Measurements from ENCODE around the gene HUS1. TPM values are rescaled to one million over a fixed set of nuclear protein-coding genes. Genes with fewer than 3 reads are reported as not detected.

HUS1 gene
- total and polyA plus RNA-seq, 3 experiments from 2014 or later: 35.0 to 65.0 (median 64.9) TPM

DNA sequence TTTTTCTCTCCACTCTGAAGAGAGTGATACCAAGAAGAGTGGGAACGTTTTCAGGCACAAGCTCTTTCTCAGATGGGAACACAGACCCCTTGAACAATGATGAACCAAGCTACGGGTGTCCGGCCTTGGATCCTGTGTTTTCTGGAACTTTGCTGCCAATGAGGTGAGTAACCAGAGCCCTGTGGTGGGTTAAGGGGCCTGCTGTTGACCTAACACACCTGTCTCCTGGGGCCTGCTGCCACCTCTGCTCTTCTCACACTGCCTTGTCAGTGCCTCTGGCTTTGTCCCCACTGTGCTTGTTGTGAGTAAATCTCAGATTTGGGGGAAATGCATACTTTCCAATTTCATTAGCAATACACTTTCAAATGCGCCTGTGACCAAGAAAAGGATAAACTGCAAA lies 29.7 kb downstream of the HUS1 start:
- Histone ChIP-seq H3K27ac (ENCODE audit: low read depth, low read length) (no peak overlapping the region), H3K9me3 (ENCODE audit: low read length) (no peaks in the 10 kb centered on the region), H3K4me3 (ENCODE audit: low read length) (no peak overlapping the region), H3K27me3 (ENCODE audit: insufficient read depth, low read length, poor library complexity, severe bottlenecking) (no peaks in the 10 kb centered on the region), H3K36me3 (ENCODE audit: insufficient read depth, low read length) (peaks cover 5% of the 10 kb centered on the region), H3K4me1 (ENCODE audit: insufficient read depth, low read length) (no peaks in the 10 kb centered on the region)
- H3K36me3 Mint-ChIP-seq: peaks cover 0 to 12% (median 0%) of the 10 kb centered on the region in 3 donors
- H3K4me1 Mint-ChIP-seq: no peaks in the 10 kb centered on the region
- DNase-seq: no peak
- H3K27me3 Mint-ChIP-seq: no peaks in the 10 kb centered on the region
- H3K27ac Mint-ChIP-seq: peak overlapping the region in 1 of 8 donors; percentile 82
- CTCF ChIA-PET: interaction anchor here (2.3 kb wide), 1 partner anchor 205 kb away, joined by 8 read pairs; no protein-coding TSS in a partner anchor
- H3K4me3 Mint-ChIP-seq: no peak overlapping the region
- POLR2A ChIA-PET: no interaction called here
- no peaks in the 10 kb centered on the region for H3K9me3 Mint-ChIP-seq

DNA sequence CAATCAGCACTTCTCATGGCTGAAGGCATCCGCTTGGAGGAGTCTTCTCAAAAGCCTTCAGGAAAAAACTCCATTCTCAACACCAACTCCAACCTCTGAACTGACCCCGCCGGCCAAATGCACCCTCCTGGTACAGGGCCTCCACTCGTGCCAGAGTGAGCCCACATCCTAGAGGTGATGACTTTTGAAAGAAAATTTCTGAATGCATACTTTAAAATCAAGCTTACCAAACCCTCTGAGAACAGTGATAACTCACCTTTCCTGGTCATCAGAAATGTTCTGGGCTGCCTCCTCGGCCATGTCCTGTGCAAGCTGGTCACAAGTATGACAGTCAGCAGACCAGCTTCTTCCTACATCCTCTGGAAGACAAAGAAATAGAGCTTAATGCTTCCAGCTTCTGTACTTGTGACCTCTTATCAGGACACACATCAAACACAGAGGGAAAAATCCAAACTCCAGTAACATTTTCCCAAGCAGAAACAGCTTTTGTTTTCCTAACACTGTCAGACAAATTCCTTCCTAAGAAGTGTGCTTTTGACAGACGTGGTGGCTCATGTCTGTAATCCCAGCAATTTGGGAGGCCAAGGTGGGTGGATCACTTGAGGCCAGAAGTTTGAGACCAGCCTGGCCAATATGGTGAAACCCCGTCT lies 31.1 kb downstream of the HUS1 start, which contains the start of gene PKD1L1:
TSS of gene PKD1L1 (minus strand) at position 326 of the 650 bp plus-strand sequence. CDS start at position 300, 26 bp downstream.
- Mint-ChIP-seq H3K4me1 (no peaks in the 10 kb centered on the region), H3K4me3 (no peak within 1 kb of the TSS), H3K36me3 (no peaks in the 10 kb centered on the region), H3K27ac (peak within 1 kb of the TSS in 1 of 8 donors; percentile 82), H3K9me3 (no peaks in the 10 kb centered on the region), H3K27me3 (peaks cover 0 to 3% of the 10 kb centered on the region in 2 donors)
- H3K36me3 ChIP-seq (ENCODE audit: insufficient read depth, low read length): no peaks in the 10 kb centered on the region
- ChIA-PET CTCF (interaction anchor here (2.3 to 2.5 kb wide), 2 partner anchors 162 to 206 kb away, joined by 8 to 11 read pairs; no protein-coding TSS in a partner anchor), POLR2A (no interaction called here)
- no peaks in the 10 kb centered on the region for H3K27me3 ChIP-seq (ENCODE audit: insufficient read depth, low read length, poor library complexity, severe bottlenecking)
- DNase-seq: no peak
- H3K9me3 ChIP-seq (ENCODE audit: low read length): no peaks in the 10 kb centered on the region
- H3K4me1 ChIP-seq (ENCODE audit: insufficient read depth, low read length): no peaks in the 10 kb centered on the region
- H3K4me3 ChIP-seq (ENCODE audit: low read length): no peak within 1 kb of the TSS
- no peak within 1 kb of the TSS for H3K27ac ChIP-seq (ENCODE audit: low read depth, low read length)

DNA sequence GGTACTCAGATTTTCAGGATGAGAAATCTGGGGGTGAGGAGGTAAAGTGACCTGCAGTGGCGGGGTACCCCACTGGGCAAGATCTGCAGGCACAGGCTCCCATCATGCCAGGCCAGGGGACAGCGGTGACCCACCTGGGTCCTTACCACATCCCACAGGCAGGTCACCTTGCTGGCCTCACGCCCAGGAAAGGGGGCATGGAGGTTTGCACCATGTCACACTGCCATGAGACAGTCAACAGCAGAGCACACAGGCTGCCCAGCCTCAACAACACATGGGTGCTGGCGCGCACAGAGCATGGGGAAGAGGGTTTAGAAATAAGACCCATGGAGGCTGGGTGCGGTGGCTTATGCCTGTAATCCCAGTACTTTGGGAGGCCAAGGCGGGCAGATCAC lies 32.1 kb downstream of the HUS1 start:
- H3K36me3 ChIP-seq (ENCODE audit: insufficient read depth, low read length): no peaks in the 10 kb centered on the region
- DNase-seq: no peak
- Mint-ChIP-seq H3K4me1 (no peaks in the 10 kb centered on the region), H3K27me3 (peaks cover 0 to 3% of the 10 kb centered on the region in 2 donors), H3K27ac (no peak overlapping the region), H3K9me3 (no peaks in the 10 kb centered on the region), H3K36me3 (no peaks in the 10 kb centered on the region), H3K4me3 (no peak overlapping the region)
- no peaks in the 10 kb centered on the region for H3K27me3 ChIP-seq (ENCODE audit: insufficient read depth, low read length, poor library complexity, severe bottlenecking)
- CTCF ChIA-PET: interaction anchor here (2.3 to 3.4 kb wide), 3 partner anchors 163 to 207 kb away, joined by 8 to 18 read pairs (median 11); no protein-coding TSS in a partner anchor
- POLR2A ChIA-PET: no interaction called here
- H3K4me1 ChIP-seq (ENCODE audit: insufficient read depth, low read length): no peaks in the 10 kb centered on the region
- H3K4me3 ChIP-seq (ENCODE audit: low read length): no peak overlapping the region
- no peaks in the 10 kb centered on the region for H3K9me3 ChIP-seq (ENCODE audit: low read length)
- H3K27ac ChIP-seq (ENCODE audit: low read depth, low read length): no peak overlapping the region

DNA sequence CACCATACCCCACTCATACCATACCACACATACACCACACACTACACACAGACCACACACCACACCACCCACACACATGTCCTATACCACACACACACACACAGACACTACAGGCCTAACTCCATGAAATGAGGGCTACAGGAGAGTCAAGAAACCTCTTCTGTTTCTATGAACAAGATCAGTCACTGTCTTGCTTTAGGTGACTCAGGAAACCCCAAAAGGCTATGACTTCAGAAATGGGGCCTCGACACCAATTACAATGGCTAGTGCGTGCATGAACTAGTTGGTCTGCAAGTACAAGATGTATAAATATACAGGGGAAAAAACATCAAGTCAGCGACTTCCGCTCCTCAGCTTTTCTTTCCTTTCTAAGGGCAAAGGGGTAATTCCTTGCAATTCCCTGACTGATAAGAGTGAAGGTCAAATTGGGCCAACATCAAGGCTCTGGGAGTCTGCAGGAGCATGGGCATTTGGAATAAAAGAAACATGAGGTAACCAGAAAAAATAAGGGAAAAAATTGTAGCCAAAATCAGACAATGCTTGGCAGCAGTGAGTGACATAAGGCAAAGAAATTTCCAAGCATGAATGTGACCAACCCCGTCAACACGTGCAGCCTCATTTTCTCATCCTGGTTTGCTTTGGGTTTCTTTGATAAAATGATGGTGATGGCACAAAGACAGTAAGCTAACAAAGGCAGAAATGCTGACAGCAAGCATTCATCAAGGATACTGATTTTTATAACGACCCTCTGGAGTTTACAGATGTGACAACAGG lies 32.6 kb downstream of the HUS1 start:
- Histone ChIP-seq H3K9me3 (ENCODE audit: low read length) (no peaks in the 10 kb centered on the region), H3K4me3 (ENCODE audit: low read length) (no peak overlapping the region), H3K36me3 (ENCODE audit: insufficient read depth, low read length) (no peaks in the 10 kb centered on the region), H3K27ac (ENCODE audit: low read depth, low read length) (no peak overlapping the region), H3K4me1 (ENCODE audit: insufficient read depth, low read length) (no peaks in the 10 kb centered on the region), H3K27me3 (ENCODE audit: insufficient read depth, low read length, poor library complexity, severe bottlenecking) (no peaks in the 10 kb centered on the region)
- no peak for DNase-seq
- Mint-ChIP-seq H3K4me1 (no peaks in the 10 kb centered on the region), H3K36me3 (no peaks in the 10 kb centered on the region), H3K27me3 (peaks cover 0 to 3% of the 10 kb centered on the region in 2 donors), H3K9me3 (no peaks in the 10 kb centered on the region), H3K27ac (peak overlapping the region in 1 of 8 donors; percentile 2), H3K4me3 (no peak overlapping the region)
- ChIA-PET POLR2A (no interaction called here), CTCF (interaction anchor here (2.5 to 3.4 kb wide), 2 partner anchors 164 to 208 kb away, joined by 11 to 18 read pairs; no protein-coding TSS in a partner anchor)

DNA sequence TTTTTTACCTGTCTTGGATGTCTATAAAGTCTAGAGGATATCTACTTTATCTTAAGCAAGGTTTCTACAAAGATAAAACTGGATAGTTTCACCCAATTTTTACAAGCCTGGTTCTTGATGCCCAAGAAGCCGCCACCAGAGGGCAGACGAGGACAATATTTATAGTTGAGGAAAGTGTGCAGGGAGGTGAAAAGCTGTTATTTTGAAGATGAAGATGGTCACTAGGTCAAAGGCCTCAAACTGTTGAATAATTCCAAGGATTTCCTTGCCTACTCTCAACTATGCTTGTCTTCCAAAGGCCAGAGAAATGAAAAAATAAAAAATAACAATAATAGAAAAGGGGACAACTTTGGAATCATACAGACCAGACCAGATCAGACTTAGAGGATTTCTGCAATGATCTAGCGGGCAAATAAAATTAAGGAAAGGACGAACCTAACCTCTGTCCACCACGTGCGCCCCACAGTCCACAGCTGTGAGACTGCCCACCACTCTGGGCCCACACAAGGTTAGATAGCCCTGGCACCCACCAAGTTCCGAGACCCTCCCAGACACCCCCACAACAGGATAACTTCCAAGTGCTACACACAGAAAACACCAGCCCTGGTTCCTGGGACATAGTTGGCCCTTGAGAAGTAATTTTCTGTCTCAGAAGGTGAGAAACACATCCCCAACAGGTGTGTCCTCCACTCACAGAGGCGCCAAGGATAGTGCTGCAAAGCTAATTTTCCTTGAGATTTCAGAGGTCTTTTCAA lies 34.0 kb downstream of the HUS1 start:
- Histone ChIP-seq H3K4me3 (ENCODE audit: low read length) (no peak overlapping the region), H3K4me1 (ENCODE audit: insufficient read depth, low read length) (no peaks in the 10 kb centered on the region), H3K9me3 (ENCODE audit: low read length) (no peaks in the 10 kb centered on the region), H3K27ac (ENCODE audit: low read depth, low read length) (no peak overlapping the region), H3K27me3 (ENCODE audit: insufficient read depth, low read length, poor library complexity, severe bottlenecking) (no peaks in the 10 kb centered on the region), H3K36me3 (ENCODE audit: insufficient read depth, low read length) (no peaks in the 10 kb centered on the region)
- Mint-ChIP-seq H3K27ac (no peak overlapping the region), H3K27me3 (peaks cover 0 to 3% of the 10 kb centered on the region in 2 donors), H3K4me1 (no peaks in the 10 kb centered on the region), H3K36me3 (no peaks in the 10 kb centered on the region), H3K4me3 (no peak overlapping the region), H3K9me3 (no peaks in the 10 kb centered on the region)
- ChIA-PET CTCF (interaction anchor here (0.8 to 3.4 kb wide), 17 partner anchors 16 to 209 kb away, joined by 3 to 58 read pairs (median 4); no protein-coding TSS in a partner anchor), POLR2A (no interaction called here)
- peak; percentile 43 to 74 (median 59) for DNase-seq

DNA sequence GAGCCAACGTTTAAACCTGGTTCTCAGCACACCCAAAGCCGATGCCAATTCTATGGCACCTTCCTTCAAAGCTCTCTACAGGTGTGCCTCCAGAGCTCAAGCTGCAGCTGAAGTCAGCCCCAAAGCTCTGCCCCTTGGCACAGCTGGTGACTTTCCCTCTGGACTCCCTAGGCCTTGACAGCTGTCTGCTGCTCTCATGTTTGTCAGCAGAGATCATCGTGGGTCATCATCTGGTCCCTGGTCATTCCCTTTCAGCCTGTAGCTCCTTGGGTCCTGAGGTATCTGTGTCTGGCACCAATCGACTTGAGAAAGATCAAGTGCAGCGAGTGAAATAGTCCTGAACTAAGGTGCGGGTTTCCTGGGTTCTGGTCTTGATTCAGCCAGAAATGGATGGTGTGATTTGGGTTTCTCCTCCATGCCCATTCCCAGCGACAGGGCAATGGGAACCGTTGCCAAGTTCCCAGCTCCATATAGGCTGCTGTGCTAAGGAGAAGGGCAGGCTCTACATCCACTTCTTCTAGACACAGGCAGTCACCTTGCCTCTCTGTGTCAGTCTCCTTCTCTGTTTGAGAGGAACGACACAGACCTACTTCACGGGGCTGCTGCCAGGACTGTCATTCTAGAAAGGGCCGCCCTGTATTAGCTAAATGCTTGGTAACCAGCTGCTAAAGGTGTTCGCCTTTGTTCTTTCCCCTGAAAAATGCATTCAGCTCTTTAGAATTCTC lies 34.7 kb downstream of the HUS1 start:
- no peaks in the 10 kb centered on the region for H3K27me3 ChIP-seq (ENCODE audit: insufficient read depth, low read length, poor library complexity, severe bottlenecking)
- Mint-ChIP-seq H3K27me3 (peaks cover 0 to 5% of the 10 kb centered on the region in 2 donors), H3K9me3 (no peaks in the 10 kb centered on the region), H3K4me1 (no peaks in the 10 kb centered on the region), H3K4me3 (no peak overlapping the region), H3K36me3 (no peaks in the 10 kb centered on the region), H3K27ac (peak overlapping the region in 1 of 8 donors; percentile 47)
- ChIA-PET CTCF (interaction anchor here (0.8 to 3.4 kb wide), 18 partner anchors 16 to 210 kb away, joined by 3 to 58 read pairs (median 4); no protein-coding TSS in a partner anchor), POLR2A (no interaction called here)
- DNase-seq: no peak
- H3K36me3 ChIP-seq (ENCODE audit: insufficient read depth, low read length): no peaks in the 10 kb centered on the region
- H3K4me1 ChIP-seq (ENCODE audit: insufficient read depth, low read length): no peaks in the 10 kb centered on the region
- no peak overlapping the region for H3K27ac ChIP-seq (ENCODE audit: low read depth, low read length)
- no peaks in the 10 kb centered on the region for H3K9me3 ChIP-seq (ENCODE audit: low read length)
- H3K4me3 ChIP-seq (ENCODE audit: low read length): no peak overlapping the region

DNA sequence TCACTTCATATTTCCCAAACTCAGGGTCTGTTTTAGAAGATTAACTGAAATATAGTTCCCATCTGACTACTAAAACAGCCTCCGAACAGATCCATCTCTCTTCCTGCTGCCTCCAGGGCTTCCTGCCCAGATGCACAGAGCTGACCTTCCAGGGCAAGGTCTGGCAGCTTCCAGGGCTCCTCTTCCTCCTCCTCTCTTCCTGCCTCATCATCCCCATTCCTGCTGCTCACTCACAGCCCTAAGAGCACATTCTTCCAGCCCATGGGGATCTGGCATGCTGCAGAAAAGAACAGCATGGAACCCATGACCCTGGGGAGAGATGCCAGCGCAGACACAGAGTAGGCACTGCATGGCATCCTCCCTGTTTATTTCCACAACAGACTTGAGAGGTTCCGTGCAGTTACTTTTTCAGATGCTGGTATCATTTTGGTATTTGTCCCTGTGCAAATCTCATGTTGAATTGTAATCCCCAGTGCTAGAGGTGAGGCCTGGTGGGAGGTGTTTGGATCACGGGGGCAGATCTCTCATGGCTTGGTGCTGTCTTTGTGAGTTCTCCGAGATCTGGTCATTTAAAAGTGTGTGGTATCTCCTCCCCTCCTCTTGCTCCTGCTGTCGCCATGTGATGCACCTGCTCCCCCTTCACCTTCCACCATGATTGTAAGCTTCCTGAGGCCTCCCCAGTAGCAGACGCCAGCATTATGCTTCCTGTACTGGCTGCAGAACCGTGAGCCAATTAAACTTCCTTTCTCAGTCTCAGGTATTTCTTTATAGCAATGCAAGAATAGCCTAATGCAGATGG lies 35.5 kb downstream of the HUS1 start:
- Histone ChIP-seq H3K4me1 (ENCODE audit: insufficient read depth, low read length) (no peaks in the 10 kb centered on the region), H3K9me3 (ENCODE audit: low read length) (no peaks in the 10 kb centered on the region), H3K27me3 (ENCODE audit: insufficient read depth, low read length, poor library complexity, severe bottlenecking) (no peaks in the 10 kb centered on the region), H3K27ac (ENCODE audit: low read depth, low read length) (no peak overlapping the region), H3K36me3 (ENCODE audit: insufficient read depth, low read length) (no peaks in the 10 kb centered on the region), H3K4me3 (ENCODE audit: low read length) (no peak overlapping the region)
- H3K27me3 Mint-ChIP-seq: peaks cover 0 to 5% of the 10 kb centered on the region in 2 donors
- no peak for DNase-seq
- H3K27ac Mint-ChIP-seq: peak overlapping the region in 2 of 8 donors; percentile 17 to 35
- no peak overlapping the region for H3K4me3 Mint-ChIP-seq
- no peaks in the 10 kb centered on the region for H3K4me1 Mint-ChIP-seq
- POLR2A ChIA-PET: no interaction called here
- CTCF ChIA-PET: interaction anchor here (0.9 to 3.4 kb wide), 7 partner anchors 18 to 210 kb away, joined by 3 to 58 read pairs (median 7); no protein-coding TSS in a partner anchor
- no peaks in the 10 kb centered on the region for H3K36me3 Mint-ChIP-seq
- H3K9me3 Mint-ChIP-seq: no peaks in the 10 kb centered on the region

All from CD8-positive, alpha-beta memory T cell (primary cell).